Amygdala (tissue), 56 donors: Measurements from ENCODE around the gene KCNIP3.

ENCODE experiments used
- DNase-seq, 56 donors: peaks; one replicate each; lab custom pipeline; 2025; lab: John Stamatoyannopoulos, UW

The KCNIP3 gene

GRCh38 chr2:95345081-95345562 lies 48.0 kb downstream of the KCNIP3 start:
- peak in 1 of 56 donors; percentile 53 for DNase-seq

- DNase-seq = peak in 49 of 56 donors; percentile 15 to 86 (median 54)
These were observed 48.5 kb downstream of the KCNIP3 start for GRCh38 chr2:95345563-95346230.

- DNase-seq = peak in 6 of 56 donors; percentile 10 to 47 (median 28)
These were observed 49.1 kb downstream of the KCNIP3 start for GRCh38 chr2:95346231-95346737.

- DNase-seq = no peak
These were observed 49.9 kb downstream of the KCNIP3 start for GRCh38 chr2:95346738-95347671.

GRCh38 chr2:95347681-95348608 lies 50.8 kb downstream of the KCNIP3 start:
- no peak for DNase-seq

- peak in 1 of 56 donors; percentile 16 for DNase-seq
These were observed 51.7 kb downstream of the KCNIP3 start for GRCh38 chr2:95348609-95349567.

GRCh38 chr2:95349568-95350322 lies 52.6 kb downstream of the KCNIP3 start:
- no peak for DNase-seq

GRCh38 chr2:95350368-95350767 lies 53.2 kb downstream of the KCNIP3 start:
- no peak for DNase-seq

GRCh38 chr2:95350774-95351597 lies 53.8 kb downstream of the KCNIP3 start:
- DNase-seq = no peak

GRCh38 chr2:95351598-95351915 lies 54.4 kb downstream of the KCNIP3 start:
- no peak for DNase-seq

GRCh38 chr2:95352310-95353054 lies 55.3 kb downstream of the KCNIP3 start:
- no peak for DNase-seq

GRCh38 chr2:95353055-95353575 lies 56.0 kb downstream of the KCNIP3 start:
- no peak for DNase-seq

- no peak for DNase-seq
These were observed 56.7 kb downstream of the KCNIP3 start for GRCh38 chr2:95353613-95354468.

- no peak for DNase-seq
These were observed 57.3 kb downstream of the KCNIP3 start for GRCh38 chr2:95354469-95354901.

GRCh38 chr2:95354925-95355324 lies 57.8 kb downstream of the KCNIP3 start:
- DNase-seq = no peak
